Lung (tissue), 12 donors: Measurements from ENCODE around the gene CRYM. TPM values are rescaled to one million over a fixed set of nuclear protein-coding genes. Genes with fewer than 3 reads are reported as not detected.
A peak's percentile ranks its signal among the peaks of the same experiment; 100 is the strongest.

Experiments used
- ATAC-seq: fragments of 200-7000 bp; cut with Tn5 transposase; one replicate; pipeline ENCODE4 v1.9.1; 2020; ENCODE audit warnings: moderate number of reproducible peaks; ENCODE audit not compliant: insufficient read depth, low FRiP score
- DNase-seq, 3 donors: peaks; one replicate each; pipeline ENCODE4 v3.0.0-alpha.2; 2013 to 2017
- H3K27ac ChIP-seq, 2 donors: one replicate each; pipeline ENCODE4 v1.5.1; 2013; ENCODE audit warnings: mild to moderate bottlenecking in 2 of 2, moderate library complexity in 2 of 2, control low read depth in 1 of 2, inconsistent platforms in 1 of 2, low read depth in 1 of 2, low read length in 1 of 2
- H3K27me3 ChIP-seq, 3 donors: one replicate each; pipeline ENCODE4 v1.5.1; 2013; ENCODE audit warnings: low read length in 2 of 3; ENCODE audit not compliant: control insufficient read depth in 3 of 3, insufficient read depth in 3 of 3
- H3K36me3 ChIP-seq, 4 donors: one replicate each; pipeline ENCODE4 v1.5.1; 2013; ENCODE audit warnings: low read length in 4 of 4, mild to moderate bottlenecking in 1 of 4, moderate library complexity in 1 of 4; ENCODE audit not compliant: control insufficient read depth in 4 of 4, insufficient read depth in 4 of 4
- H3K4me1 ChIP-seq, 5 donors: one replicate each; pipeline ENCODE4 v1.5.1; 2013; ENCODE audit warnings: low read length in 5 of 5, mild to moderate bottlenecking in 2 of 5, moderate library complexity in 1 of 5; ENCODE audit not compliant: control insufficient read depth in 5 of 5, insufficient read depth in 5 of 5
- H3K4me3 ChIP-seq: one replicate; pipeline ENCODE4 v1.5.1; 2013; ENCODE audit warnings: mild to moderate bottlenecking, control low read depth, moderate library complexity
- H3K9ac ChIP-seq, 2 donors: one replicate each; pipeline ENCODE4 v1.5.1; 2013; ENCODE audit warnings: low read length in 2 of 2, control low read depth in 1 of 2; ENCODE audit not compliant: insufficient read depth in 1 of 2
- H3K9me3 ChIP-seq, 4 donors: one replicate each; pipeline ENCODE4 v1.5.1; 2013; ENCODE audit warnings: low read length in 3 of 4, mild to moderate bottlenecking in 1 of 4, moderate library complexity in 1 of 4; ENCODE audit not compliant: control insufficient read depth in 4 of 4, insufficient read depth in 3 of 4
- CTCF ChIP-seq: IDR thresholded peaks from 2 replicates; pipeline ENCODE4 v1.5.1; 2012; ENCODE audit warnings: mild to moderate bottlenecking; ENCODE audit errors: control extremely low read depth, extremely low read depth
- WGBS, 2 donors: extraction: QIAGEN DNeasy Blood & Tissue Kit; methylation state at CpG; one replicate each; pipeline ENCODE4 v1.1.7; 2013; 5-methylcytosine and 5-hydroxymethylcytosine counted together
- polyA plus RNA-seq, 2 donors: library from polyadenylated mRNA; stranded (reverse); fragments of 200-250 nt; gene quantifications; one replicate each; pipeline ENCODE4 v1.2.1, GENCODE V29; 2013
- total RNA-seq, 2 donors: library from RNA; depleted of rRNA in 1 of 2; stranded (reverse); fragments of >200 nt in 1 of 2; gene quantifications; one replicate each; pipeline ENCODE4 v1.2.1, GENCODE V29; 2014 to 2021
- donor health status: control.
- donor health status: control.
- donor health status: Bipolar disorder and iron deficiency.
- donor health status: healthy.
- donor health status: DM: yes; HTN: yes; CAD: no.

The CRYM gene
- total and polyA plus RNA-seq, 4 donors: 5.4 to 11.9 (median 9.3) TPM

- WGBS, 2 donors: 82 to 85% methylated on average over 4 of the region's 4 CpGs
- no peaks in the 10 kb centered on the region for H3K27me3 ChIP-seq
- peaks cover 0 to 21% (median 0%) of the 10 kb centered on the region in 5 donors for H3K4me1 ChIP-seq
- no peak for TF ChIP-seq CTCF
- H3K9me3 ChIP-seq: no peaks in the 10 kb centered on the region
- H3K27ac ChIP-seq: peak overlapping the region in 1 of 2 donors; percentile 67
- H3K9ac ChIP-seq: no peak overlapping the region
- peak in 2 of 3 donors; percentile 63 to 84 for DNase-seq
- no peaks in the 10 kb centered on the region for H3K36me3 ChIP-seq
- no peak for ATAC-seq
- H3K4me3 ChIP-seq: no peak overlapping the region
These were observed 13.5 kb downstream of the CRYM start for GRCh38 chr16:21264571-21265036.

- Histone ChIP-seq H3K27ac (peak overlapping the region in 1 of 2 donors; percentile 67), H3K4me3 (no peak overlapping the region)
- no peak for TF ChIP-seq CTCF
These were observed 14.2 kb downstream of the CRYM start for GRCh38 chr16:21263640-21264570.

GRCh38 chr16:21262779-21263639, 15.1 kb downstream of the CRYM start:
- no peak for TF ChIP-seq CTCF
- H3K9ac ChIP-seq: no peak overlapping the region
- no peak for DNase-seq
- no peaks in the 10 kb centered on the region for H3K36me3 ChIP-seq
- H3K4me3 ChIP-seq: no peak overlapping the region
- no peak for ATAC-seq
- H3K4me1 ChIP-seq: peaks cover 0 to 21% (median 0%) of the 10 kb centered on the region in 5 donors
- no peak overlapping the region for H3K27ac ChIP-seq
- no peaks in the 10 kb centered on the region for H3K27me3 ChIP-seq
- H3K9me3 ChIP-seq: no peaks in the 10 kb centered on the region
- 86 to 90% methylated on average over 12 of the region's 12 CpGs for WGBS, 2 donors

More at GRCh38 chr16:21263640-21264570, 14.2 kb downstream of the CRYM start:
- DNase-seq (peak; percentile 54 to 93 (median 84)), ATAC-seq (no peak)
- WGBS, 2 donors: 64 to 70% methylated on average over 14 of the region's 14 CpGs
- no peaks in the 10 kb centered on the region for H3K27me3 ChIP-seq
- no peaks in the 10 kb centered on the region for H3K9me3 ChIP-seq
- no peaks in the 10 kb centered on the region for H3K36me3 ChIP-seq
- no peak overlapping the region for H3K9ac ChIP-seq
- H3K4me1 ChIP-seq: peaks cover 0 to 21% (median 0%) of the 10 kb centered on the region in 5 donors
